NB4 (cell line): Measurements from ENCODE around the gene MAPK11.

Experiments used
- POLR2A ChIP-seq: IDR thresholded peaks from 2 replicates; pipeline ENCODE4 v1.6.1; 2011; ENCODE audit warnings: mild to moderate bottlenecking; ENCODE audit not compliant: insufficient read length; ENCODE audit errors: extremely low read depth
- TF ChIP-seq, protein P1 (sequence below): IDR thresholded peaks from one replicate; pipeline ENCODE4 v1.5.1; 2012; ENCODE audit warnings: low read depth, low read length
- TF ChIP-seq, protein P2 (sequence below): IDR thresholded peaks from 2 replicates; pipeline ENCODE4 v1.6.1; 2011; ENCODE audit warnings: low read depth, low read length

GRCh38 chr22:50224071-50224470 lies 46.1 kb downstream of the MAPK11 start:
- TF ChIP-seq, protein P1, sequence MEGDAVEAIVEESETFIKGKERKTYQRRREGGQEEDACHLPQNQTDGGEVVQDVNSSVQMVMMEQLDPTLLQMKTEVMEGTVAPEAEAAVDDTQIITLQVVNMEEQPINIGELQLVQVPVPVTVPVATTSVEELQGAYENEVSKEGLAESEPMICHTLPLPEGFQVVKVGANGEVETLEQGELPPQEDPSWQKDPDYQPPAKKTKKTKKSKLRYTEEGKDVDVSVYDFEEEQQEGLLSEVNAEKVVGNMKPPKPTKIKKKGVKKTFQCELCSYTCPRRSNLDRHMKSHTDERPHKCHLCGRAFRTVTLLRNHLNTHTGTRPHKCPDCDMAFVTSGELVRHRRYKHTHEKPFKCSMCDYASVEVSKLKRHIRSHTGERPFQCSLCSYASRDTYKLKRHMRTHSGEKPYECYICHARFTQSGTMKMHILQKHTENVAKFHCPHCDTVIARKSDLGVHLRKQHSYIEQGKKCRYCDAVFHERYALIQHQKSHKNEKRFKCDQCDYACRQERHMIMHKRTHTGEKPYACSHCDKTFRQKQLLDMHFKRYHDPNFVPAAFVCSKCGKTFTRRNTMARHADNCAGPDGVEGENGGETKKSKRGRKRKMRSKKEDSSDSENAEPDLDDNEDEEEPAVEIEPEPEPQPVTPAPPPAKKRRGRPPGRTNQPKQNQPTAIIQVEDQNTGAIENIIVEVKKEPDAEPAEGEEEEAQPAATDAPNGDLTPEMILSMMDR, result no peak
- no peak for TF ChIP-seq POLR2A
- TF ChIP-seq, protein P2, sequence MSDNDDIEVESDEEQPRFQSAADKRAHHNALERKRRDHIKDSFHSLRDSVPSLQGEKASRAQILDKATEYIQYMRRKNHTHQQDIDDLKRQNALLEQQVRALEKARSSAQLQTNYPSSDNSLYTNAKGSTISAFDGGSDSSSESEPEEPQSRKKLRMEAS, result no peak
